Stimulated activated CD4-positive, alpha-beta T cell treated with anti-CD3 and anti-CD28 coated beads, Interleukin-4, amount 100 ng/mL, for 1 hour (primary cell): ENCODE measurements around the gene UVRAG.

Source experiments
- DNase-seq: peaks from one replicate; pipeline ENCODE4 v3.0.0-alpha.2; 2020

Gene UVRAG

GRCh38 chr11:76124905-76125770 lies 310.1 kb downstream of the UVRAG start:
- no peak for DNase-seq

GRCh38 chr11:76129729-76130128 lies 314.7 kb downstream of the UVRAG start:
- no peak for DNase-seq

GRCh38 chr11:76131142-76131541 lies 316.1 kb downstream of the UVRAG start:
- DNase-seq, result no peak

GRCh38 chr11:76131671-76132631 lies 316.9 kb downstream of the UVRAG start:
- no peak for DNase-seq

GRCh38 chr11:76134239-76134638 lies 319.2 kb downstream of the UVRAG start:
- no peak for DNase-seq

GRCh38 chr11:76135491-76135890 lies 320.5 kb downstream of the UVRAG start:
- no peak for DNase-seq

GRCh38 chr11:76139314-76139713 lies 324.3 kb downstream of the UVRAG start:
- DNase-seq, result no peak

GRCh38 chr11:76140912-76141574 lies 326.0 kb downstream of the UVRAG start:
- no peak for DNase-seq

GRCh38 chr11:76141901-76142588 lies 327.0 kb downstream of the UVRAG start:
- no peak for DNase-seq

GRCh38 chr11:76143274-76143673 lies 328.3 kb downstream of the UVRAG start:
- no peak for DNase-seq

- DNase-seq, result no peak
Observed at GRCh38 chr11:76147106-76147740, 332.2 kb downstream of the UVRAG start.

GRCh38 chr11:76148231-76148630 lies 333.2 kb downstream of the UVRAG start:
- DNase-seq, result no peak

GRCh38 chr11:76148941-76149613 lies 334.1 kb downstream of the UVRAG start:
- no peak for DNase-seq

- DNase-seq, result no peak
Observed at GRCh38 chr11:76149713-76150112, 334.7 kb downstream of the UVRAG start.

- no peak for DNase-seq
Observed at GRCh38 chr11:76150141-76150540, 335.1 kb downstream of the UVRAG start.

- DNase-seq, result no peak
Observed at GRCh38 chr11:76151556-76152085, 336.6 kb downstream of the UVRAG start.

- peak; percentile 84 for DNase-seq
Observed at GRCh38 chr11:76152086-76152681, 337.2 kb downstream of the UVRAG start.

GRCh38 chr11:76152741-76153570 lies 337.9 kb downstream of the UVRAG start:
- DNase-seq, result no peak

GRCh38 chr11:76153571-76153923 lies 338.5 kb downstream of the UVRAG start:
- no peak for DNase-seq
